DOHH2 (cell line): ENCODE data around the gene CASZ1.

Experiments
- H3F3A ChIP-seq: fragments of 200-600 bp; sonication (generic), shearing (Covaris generic); 2 replicates; pipeline ENCODE4 v1.6.0; 2016; ENCODE audit warnings: antibody characterized with exemption, mild to moderate bottlenecking; ENCODE audit not compliant: control insufficient read depth, insufficient read depth
- H3K27ac ChIP-seq: fragments of 200-600 bp; sonication (generic); 2 replicates; pipeline ENCODE4 v1.5.1; 2014; ENCODE audit warnings: low read depth, mild to moderate bottlenecking, low read length, moderate library complexity
- H3K27me3 ChIP-seq: fragments of 200-600 bp; sonication (generic); 2 replicates; pipeline ENCODE4 v1.6.1; 2014; ENCODE audit warnings: mild to moderate bottlenecking, low read length, mixed read lengths; ENCODE audit not compliant: control insufficient read depth
- H3K36me3 ChIP-seq: fragments of 200-600 bp; sonication (generic); 2 replicates; pipeline ENCODE4 v1.6.1; 2014; ENCODE audit warnings: mild to moderate bottlenecking, low read length, moderate library complexity, mixed read lengths; ENCODE audit not compliant: control insufficient read depth
- H3K4me1 ChIP-seq: fragments of 200-600 bp; sonication (generic); 2 replicates; pipeline ENCODE4 v1.6.1; 2014; ENCODE audit warnings: mild to moderate bottlenecking, low read length, mixed read lengths; ENCODE audit not compliant: control insufficient read depth
- H3K4me2 ChIP-seq: fragments of 200-600 bp; sonication (generic); 2 replicates; pipeline ENCODE4 v1.6.0; 2014; ENCODE audit warnings: mild to moderate bottlenecking, low read length, moderate library complexity
- H3K4me3 ChIP-seq: fragments of 200-600 bp; sonication (generic); 2 replicates; pipeline ENCODE4 v1.5.1; 2014; ENCODE audit warnings: mild to moderate bottlenecking, low read length, mixed read lengths
- H3K79me2 ChIP-seq: fragments of 200-600 bp; sonication (generic); 2 replicates; pipeline ENCODE4 v1.6.1; 2014; ENCODE audit warnings: mild to moderate bottlenecking, low read length, mixed read lengths; ENCODE audit not compliant: control insufficient read depth
- H3K9me2 ChIP-seq: fragments of 200-600 bp; sonication (generic); replicated peaks from 2 replicates; pipeline ENCODE4 v1.6.1; 2014; ENCODE audit warnings: mild to moderate bottlenecking, low read length, mixed read lengths; ENCODE audit not compliant: control insufficient read depth
- H3K9me3 ChIP-seq: fragments of 200-600 bp; sonication (generic); 2 replicates; pipeline ENCODE4 v1.6.1; 2014; ENCODE audit warnings: antibody characterized with exemption, low read length, mixed read lengths; ENCODE audit not compliant: control insufficient read depth, insufficient read depth
- H4K20me1 ChIP-seq: fragments of 200-600 bp; sonication (generic); 2 replicates; pipeline ENCODE4 v1.6.0; 2014; ENCODE audit warnings: low read depth, mild to moderate bottlenecking, antibody characterized with exemption, low read length, moderate library complexity; ENCODE audit not compliant: control insufficient read depth, insufficient read depth
- CTCF ChIP-seq: fragments of 200-600 bp; sonication (generic); IDR thresholded peaks from one replicate; pipeline ENCODE4 v1.5.1; 2014; ENCODE audit warnings: antibody characterized with exemption, mild to moderate bottlenecking, low read depth, low read length; ENCODE audit not compliant: poor library complexity, severe bottlenecking
- EZH2phosphoT487 ChIP-seq: fragments of 200-600 bp; sonication (generic); IDR thresholded peaks from 2 replicates; pipeline ENCODE4 v1.6.1; 2017; ENCODE audit warnings: borderline replicate concordance, mild to moderate bottlenecking, antibody characterized with exemption, low read length, moderate library complexity, mixed read lengths

Gene CASZ1

GRCh38 chr1:10800778-10801177 lies 4.3 kb upstream of the CASZ1 start:
- no peak overlapping the region for H3K4me3 ChIP-seq
- H3K27ac ChIP-seq = no peak overlapping the region
- H3K9me3 ChIP-seq = no peaks in the 10 kb centered on the region
- no peaks in the 10 kb centered on the region for H3K36me3 ChIP-seq
- H4K20me1 ChIP-seq = no peaks in the 10 kb centered on the region
- H3K4me1 ChIP-seq = peaks cover 5% of the 10 kb centered on the region; the same call in 1 of the 2 replicates
- TF ChIP-seq CTCF (no peak), EZH2phosphoT487 (no peak)
- H3K79me2 ChIP-seq = no peaks in the 10 kb centered on the region
- H3F3A ChIP-seq = no peaks in the 10 kb centered on the region
- peaks cover 16% of the 10 kb centered on the region for H3K27me3 ChIP-seq
- no peak overlapping the region for H3K4me2 ChIP-seq
- H3K9me2 ChIP-seq = no peaks in the 10 kb centered on the region

GRCh38 chr1:10799726-10800125 lies 3.3 kb upstream of the CASZ1 start:
- Histone ChIP-seq H3K79me2 (no peaks in the 10 kb centered on the region), H3F3A (no peaks in the 10 kb centered on the region), H3K36me3 (no peaks in the 10 kb centered on the region), H3K9me2 (no peaks in the 10 kb centered on the region), H3K4me1 (peaks cover 5% of the 10 kb centered on the region; the same call in 1 of the 2 replicates), H3K27me3 (peaks cover 26% of the 10 kb centered on the region), H3K9me3 (no peaks in the 10 kb centered on the region), H4K20me1 (no peaks in the 10 kb centered on the region), H3K4me3 (no peak overlapping the region), H3K27ac (no peak overlapping the region), H3K4me2 (no peak overlapping the region)
- no peak for TF ChIP-seq EZH2phosphoT487
- TF ChIP-seq CTCF = no peak

GRCh38 chr1:10795276-10796021 lies 997 bp downstream of the CASZ1 start:
- H3K79me2 ChIP-seq = no peaks in the 10 kb centered on the region
- H3K36me3 ChIP-seq = no peaks in the 10 kb centered on the region
- H3K27me3 ChIP-seq = peaks cover 43% of the 10 kb centered on the region
- no peak overlapping the region for H3K4me2 ChIP-seq
- H4K20me1 ChIP-seq = no peaks in the 10 kb centered on the region
- H3K4me1 ChIP-seq = no peaks in the 10 kb centered on the region
- no peaks in the 10 kb centered on the region for H3K9me2 ChIP-seq
- no peaks in the 10 kb centered on the region for H3K9me3 ChIP-seq
- H3K4me3 ChIP-seq = no peak overlapping the region
- no peaks in the 10 kb centered on the region for H3F3A ChIP-seq
- H3K27ac ChIP-seq = no peak overlapping the region
- TF ChIP-seq EZH2phosphoT487 (no peak), CTCF (no peak)
